NCI-H2081 treated with DMSO at 0.1 percent for 48 hours (cell line): ENCODE results near the gene ATAD3A.
"Not testable (repeated sequence)": the region's sequence is repeated elsewhere in the genome, so short reads cannot be mapped to it uniquely, and the experiment has no call there.

Source experiments
- DNase-seq: peaks from one replicate; lab custom pipeline; 2025; lab: John Stamatoyannopoulos, UW

The ATAD3A gene

DNA sequence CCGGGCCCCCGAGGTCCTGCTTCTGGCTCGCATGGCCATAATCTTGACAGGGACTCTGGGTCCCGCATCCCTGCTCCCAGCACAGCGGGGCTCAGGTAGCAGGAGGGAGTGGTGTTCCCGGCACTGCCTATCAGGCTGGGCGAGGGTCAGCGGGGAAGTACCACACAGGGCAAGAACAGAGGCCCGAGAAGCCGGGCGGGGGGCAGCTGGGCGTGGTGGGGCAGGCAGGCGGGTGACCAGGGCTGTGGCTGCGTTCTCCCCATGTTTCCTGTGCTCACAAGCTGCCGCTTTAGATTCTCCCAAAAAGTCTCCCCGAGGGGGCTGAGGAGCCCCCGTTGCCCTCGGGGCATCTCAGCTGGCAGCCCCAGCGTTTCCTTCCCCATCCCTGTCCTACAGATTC is 22.1 kb upstream of the ATAD3A start:
- no peak for DNase-seq

DNA sequence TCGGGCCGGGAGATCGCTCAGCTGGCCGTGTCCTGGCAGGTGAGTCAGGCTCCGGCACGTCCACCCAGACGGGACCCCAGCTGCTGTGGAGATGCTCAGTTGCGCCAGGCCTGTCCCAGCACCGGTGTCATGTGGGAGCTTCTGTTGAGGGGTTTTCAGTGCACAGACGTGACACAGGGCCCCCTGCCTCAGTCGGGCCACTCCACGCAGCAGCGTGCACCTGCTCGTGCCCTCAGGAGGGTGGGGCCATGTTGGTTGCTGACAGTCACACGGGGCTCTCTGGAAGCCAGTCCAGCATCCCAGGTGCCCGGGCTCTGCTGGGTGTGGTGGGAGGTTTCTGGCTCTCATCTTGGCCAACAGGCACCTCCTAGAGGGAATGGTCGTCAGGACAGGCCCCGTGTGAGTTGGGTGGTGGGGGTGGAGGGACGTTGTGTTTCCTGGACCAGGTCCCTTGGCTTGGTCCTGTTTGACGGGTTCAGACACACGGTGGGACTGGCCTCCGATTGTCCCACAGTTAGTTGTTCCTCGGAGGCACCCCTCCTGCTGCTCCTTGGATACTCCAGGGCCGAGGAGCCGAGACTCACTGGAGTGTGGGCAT is 21.2 kb upstream of the ATAD3A start:
- no peak for DNase-seq

DNA sequence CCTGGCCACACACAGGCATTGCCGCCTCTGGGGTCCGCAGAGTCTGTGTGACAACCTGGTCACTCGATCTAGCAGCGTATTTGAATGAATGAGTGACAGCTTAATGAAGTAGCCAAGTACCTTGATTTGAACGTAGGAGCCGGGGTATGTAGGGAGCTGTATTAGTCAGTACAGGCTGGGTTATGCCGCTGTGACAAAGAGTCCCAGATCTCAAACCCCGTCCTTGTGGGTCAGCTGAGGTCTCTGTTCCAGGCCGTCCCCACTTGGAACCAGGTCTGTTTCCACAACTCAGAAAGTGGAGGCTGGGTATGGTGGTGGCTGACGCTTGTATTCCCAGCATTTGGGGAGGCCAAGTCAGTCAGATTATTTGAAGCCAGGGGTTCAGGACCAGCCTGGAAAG is 20.4 kb upstream of the ATAD3A start:
- DNase-seq, result no peak

GRCh38 chr1:1494311-1494710 is 17.7 kb upstream of the ATAD3A start:
- not testable (repeated sequence) for DNase-seq

- not testable (repeated sequence) for DNase-seq
Observed at GRCh38 chr1:1495461-1495975, 16.4 kb upstream of the ATAD3A start.

DNA sequence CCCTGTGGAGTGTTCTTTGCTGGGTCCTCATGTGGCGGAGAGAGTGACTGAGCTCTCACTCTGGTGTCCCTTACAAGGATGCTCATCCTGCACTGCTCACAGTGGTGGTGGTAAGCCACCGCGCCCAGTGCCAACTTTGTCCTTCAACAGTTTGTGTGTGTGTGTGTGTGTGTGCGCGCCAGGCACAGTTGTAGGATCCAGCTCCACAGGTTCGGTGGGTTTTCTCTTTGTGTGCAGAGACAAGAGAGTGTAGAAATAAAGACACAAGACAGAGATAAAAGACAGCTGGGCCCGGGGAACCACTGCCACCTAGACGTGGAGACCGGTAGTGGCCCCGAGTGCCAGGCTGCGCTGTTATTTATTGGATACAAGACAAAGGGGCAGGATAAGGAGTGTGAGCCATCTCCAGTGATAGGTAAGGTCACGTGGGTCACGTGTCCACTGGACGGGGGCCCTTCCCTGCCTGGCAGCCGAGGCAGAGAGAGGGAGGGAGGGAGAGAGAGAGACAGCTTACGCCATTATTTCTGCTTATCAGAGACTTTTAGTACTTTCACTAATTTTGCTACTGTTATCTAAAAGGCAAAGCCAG is 7.1 kb upstream of the ATAD3A start:
- DNase-seq, result peak; percentile 2

DNA sequence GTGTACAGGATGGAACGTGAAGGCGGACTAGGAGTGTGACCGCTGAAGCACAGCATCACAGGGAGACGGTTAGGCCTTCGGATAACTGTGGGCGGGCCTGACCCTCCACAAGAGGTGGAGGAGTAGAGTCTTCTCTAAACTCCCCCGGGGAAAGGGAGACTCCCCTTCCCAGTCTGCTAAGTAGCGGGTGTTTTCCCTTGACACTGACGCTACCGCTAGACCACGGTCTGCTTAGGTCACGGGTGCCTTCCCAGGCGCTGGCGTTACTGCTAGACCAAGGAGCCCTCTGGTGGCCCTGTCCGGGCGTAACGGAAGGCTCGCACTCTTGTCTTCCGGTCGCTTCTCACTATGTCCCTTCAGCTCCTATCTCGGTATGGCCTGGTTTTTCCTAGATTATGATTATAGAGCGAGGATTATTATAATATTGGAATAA is 6.6 kb upstream of the ATAD3A start:
- DNase-seq, result not testable (repeated sequence)

- DNase-seq, result not testable (repeated sequence)
Observed at GRCh38 chr1:1505801-1506200, 6.2 kb upstream of the ATAD3A start.

- no peak for DNase-seq
Observed at GRCh38 chr1:1507305-1507704, 4.7 kb upstream of the ATAD3A start.

DNA sequence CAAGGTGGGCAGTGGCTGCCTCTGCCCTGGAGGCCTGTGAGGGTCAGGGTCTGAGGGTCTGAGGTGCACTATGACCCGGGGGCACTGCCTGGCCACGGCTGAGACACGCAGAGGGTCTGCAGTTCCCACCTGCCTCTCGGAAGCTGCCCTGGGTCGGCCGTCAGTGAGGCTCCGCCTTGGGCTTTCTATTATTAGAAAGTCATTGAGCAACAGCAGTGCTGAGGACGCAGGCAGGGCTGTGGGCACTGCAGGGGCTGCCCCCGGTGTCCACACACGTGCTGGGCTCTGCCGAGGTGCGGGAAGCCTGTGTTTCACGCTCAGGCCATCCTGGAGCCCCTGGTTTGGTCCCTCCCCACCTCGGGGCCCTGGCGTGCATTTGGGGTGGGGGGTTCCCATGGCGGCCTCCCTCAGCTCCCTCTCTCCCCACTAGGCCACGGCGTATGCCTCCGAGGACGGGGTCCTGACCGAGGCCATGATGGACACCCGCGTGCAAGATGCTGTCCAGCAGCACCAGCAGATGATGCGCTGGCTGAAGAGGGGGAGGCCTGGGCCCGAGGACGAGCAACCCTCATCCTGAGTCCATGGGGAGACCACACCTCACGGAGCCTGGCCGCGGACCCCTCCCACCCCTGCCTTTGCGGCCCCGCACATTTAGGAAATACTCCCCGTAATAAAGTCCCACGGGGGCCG is 3.0 kb upstream of the ATAD3A start:
- not testable (repeated sequence) for DNase-seq

- not testable (repeated sequence) for DNase-seq
Observed at GRCh38 chr1:1509465-1509850, 2.5 kb upstream of the ATAD3A start.

DNA sequence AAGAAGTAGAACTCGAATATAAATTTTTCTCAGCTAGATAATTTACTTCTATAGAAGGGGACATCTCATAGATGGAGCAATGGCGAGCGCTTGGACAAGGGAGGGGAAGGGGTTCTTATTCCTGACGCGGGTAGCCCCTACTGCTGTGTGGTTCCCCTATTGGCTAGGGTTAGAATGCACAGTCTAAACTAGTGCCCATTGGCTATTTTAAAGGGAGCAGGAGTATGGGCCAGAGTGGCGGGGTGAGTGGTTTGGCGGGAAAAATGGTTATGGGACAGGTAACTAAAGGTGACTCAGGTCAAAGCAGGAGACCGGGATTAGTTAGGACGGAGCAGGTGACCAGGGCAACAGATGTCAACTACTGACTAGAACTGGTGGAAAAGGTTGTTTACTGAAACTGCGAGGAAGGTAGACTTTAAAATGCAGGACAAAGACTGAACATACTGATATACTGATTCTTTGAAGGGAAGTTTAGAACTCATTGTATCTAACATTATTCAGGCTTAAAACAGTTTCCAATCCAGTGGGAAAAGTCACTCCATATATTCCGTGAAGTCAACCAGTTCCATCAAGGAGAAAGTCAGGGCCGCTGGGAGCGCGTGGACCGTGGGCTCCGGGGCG is 940 bp upstream of the ATAD3A start:
- DNase-seq, result peak; percentile 3

GRCh38 chr1:1512425-1512824 is 463 bp downstream of the ATAD3A start:
- not testable (repeated sequence) for DNase-seq

GRCh38 chr1:1513675-1514074 is 1.7 kb downstream of the ATAD3A start:
- DNase-seq, result not testable (repeated sequence)

DNA sequence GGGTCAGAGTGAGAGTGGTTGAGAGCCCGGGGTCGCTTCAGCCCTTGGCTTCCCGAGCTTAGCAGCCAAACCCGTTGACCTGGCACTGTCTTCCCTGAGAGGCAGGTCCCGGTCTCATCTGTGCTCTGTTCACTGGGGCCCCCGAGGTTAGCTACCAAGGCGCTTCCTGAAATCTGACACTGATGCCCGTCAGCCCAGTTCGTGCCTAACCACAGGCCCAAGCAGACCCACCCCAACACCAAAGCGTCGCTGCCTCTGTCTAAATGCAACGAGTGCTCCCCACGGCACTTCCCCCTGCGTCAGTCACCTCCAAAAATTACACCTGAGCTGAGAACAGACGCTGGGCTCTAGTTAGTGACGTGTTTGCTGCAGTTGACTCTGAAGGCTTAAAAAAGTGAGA is 2.4 kb downstream of the ATAD3A start:
- not testable (repeated sequence) for DNase-seq

- DNase-seq, result not testable (repeated sequence)
Observed at GRCh38 chr1:1516923-1517322, 5.0 kb downstream of the ATAD3A start.

GRCh38 chr1:1517973-1518620 is 6.1 kb downstream of the ATAD3A start:
- no peak for DNase-seq

DNA sequence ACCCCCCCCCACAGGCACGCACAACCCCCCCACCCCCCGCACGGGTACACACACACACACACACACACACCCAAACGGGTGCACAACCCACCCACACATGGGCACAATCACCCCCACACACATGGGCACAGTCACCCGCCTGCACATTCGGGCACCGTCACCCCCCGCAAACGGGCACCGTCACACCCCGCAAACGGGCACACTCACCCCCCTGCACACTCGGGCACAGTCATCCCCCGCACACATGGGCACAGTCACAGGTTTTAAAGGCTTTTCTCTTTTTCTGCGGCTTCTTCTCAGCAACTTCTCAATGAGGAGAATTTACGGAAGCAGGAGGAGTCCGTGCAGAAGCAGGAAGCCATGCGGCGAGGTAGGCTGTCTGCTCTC is 6.7 kb downstream of the ATAD3A start:
- DNase-seq, result not testable (repeated sequence)

GRCh38 chr1:1519805-1520505 is 8.0 kb downstream of the ATAD3A start:
- not testable (repeated sequence) for DNase-seq

GRCh38 chr1:1521331-1521730 is 9.4 kb downstream of the ATAD3A start:
- DNase-seq, result no peak

DNA sequence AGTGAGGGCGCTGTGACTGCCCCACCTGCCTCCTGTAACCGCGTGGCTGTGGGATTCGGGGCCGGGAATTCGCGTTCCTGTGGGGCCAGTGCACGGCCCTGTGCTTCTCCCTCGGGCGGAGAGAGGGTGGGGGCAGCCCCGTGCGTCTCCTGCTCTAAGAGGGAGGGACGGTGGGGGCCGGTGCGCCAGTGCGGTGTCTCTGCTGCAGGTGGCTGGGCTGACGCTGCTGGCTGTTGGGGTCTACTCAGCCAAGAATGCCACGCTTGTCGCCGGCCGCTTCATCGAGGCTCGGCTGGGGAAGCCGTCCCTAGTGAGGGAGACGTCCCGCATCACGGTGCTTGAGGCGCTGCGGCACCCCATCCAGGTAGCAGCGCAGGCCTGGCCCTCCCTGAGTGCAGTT is 10.6 kb downstream of the ATAD3A start:
- DNase-seq, result not testable (repeated sequence)

- not testable (repeated sequence) for DNase-seq
Observed at GRCh38 chr1:1523226-1523625, 11.3 kb downstream of the ATAD3A start.
